H1 (cell line): ENCODE data around the gene STAMBP. TPM values are rescaled to one million over a fixed set of nuclear protein-coding genes. Genes with fewer than 3 reads are reported as not detected.

ENCODE experiments used
- CBX8 ChIP-seq: fragments of 300-800, 300-1000 bp; sonication (generic); IDR thresholded peaks from 2 replicates; pipeline ENCODE4 v1.7.1; 2016; ENCODE audit warnings: low read depth, low read length, borderline replicate concordance
- SIX5 ChIP-seq: IDR thresholded peaks from 2 replicates; pipeline ENCODE4 v1.6.1; 2011; ENCODE audit warnings: mild to moderate bottlenecking, low read depth, low read length
- TAF1 ChIP-seq: IDR thresholded peaks from 2 replicates; pipeline ENCODE4 v1.6.1; 2011; ENCODE audit warnings: mild to moderate bottlenecking, low read depth, low read length
- polyA plus RNA-seq, 7 experiments: library from polyadenylated mRNA; depleted of rRNA in 3 of 7; stranded (reverse) in 5 of 7; unstranded in 2 of 7; fragments of >200 nt in 5 of 7; fragments of 200-250 nt in 2 of 7; gene quantifications; 1 replicate in 5 of 7; 2 replicates in 1 of 7; 4 replicates in 1 of 7; pipeline versions ENCODE4 v1.2.1 to v1.2.3, GENCODE V29; 2011 to 2013; ENCODE audit warnings: missing spikeins in 2 of 7, mixed read lengths in 2 of 7
- total RNA-seq: library from RNA; stranded (reverse); fragmentation: NEBNext Ultra II Directional; extraction: Animal tissue kit (Norgen Biotek cat#: 25700); gene quantifications from 2 replicates; pipeline ENCODE4 v1.2.1, GENCODE V29; 2021
- TF ChIP-seq, protein P1 (sequence below): fragments of 300-600 bp; sonication (generic); IDR thresholded peaks from 2 replicates; pipeline ENCODE4 v1.7.1; 2012; ENCODE audit warnings: low read length, moderate library complexity, mild to moderate bottlenecking, inconsistent platforms; ENCODE audit not compliant: insufficient replicate concordance

STAMBP gene
- total and polyA plus RNA-seq, 2 of the 8 experiments (the other 6 are each of a cell fraction or from before 2014, with no cell fraction given): 35.8 to 49.7 TPM

GRCh38 chr2:73856214-73856613, 27.5 kb downstream of the STAMBP start (continued):
- TF ChIP-seq, protein P1, sequence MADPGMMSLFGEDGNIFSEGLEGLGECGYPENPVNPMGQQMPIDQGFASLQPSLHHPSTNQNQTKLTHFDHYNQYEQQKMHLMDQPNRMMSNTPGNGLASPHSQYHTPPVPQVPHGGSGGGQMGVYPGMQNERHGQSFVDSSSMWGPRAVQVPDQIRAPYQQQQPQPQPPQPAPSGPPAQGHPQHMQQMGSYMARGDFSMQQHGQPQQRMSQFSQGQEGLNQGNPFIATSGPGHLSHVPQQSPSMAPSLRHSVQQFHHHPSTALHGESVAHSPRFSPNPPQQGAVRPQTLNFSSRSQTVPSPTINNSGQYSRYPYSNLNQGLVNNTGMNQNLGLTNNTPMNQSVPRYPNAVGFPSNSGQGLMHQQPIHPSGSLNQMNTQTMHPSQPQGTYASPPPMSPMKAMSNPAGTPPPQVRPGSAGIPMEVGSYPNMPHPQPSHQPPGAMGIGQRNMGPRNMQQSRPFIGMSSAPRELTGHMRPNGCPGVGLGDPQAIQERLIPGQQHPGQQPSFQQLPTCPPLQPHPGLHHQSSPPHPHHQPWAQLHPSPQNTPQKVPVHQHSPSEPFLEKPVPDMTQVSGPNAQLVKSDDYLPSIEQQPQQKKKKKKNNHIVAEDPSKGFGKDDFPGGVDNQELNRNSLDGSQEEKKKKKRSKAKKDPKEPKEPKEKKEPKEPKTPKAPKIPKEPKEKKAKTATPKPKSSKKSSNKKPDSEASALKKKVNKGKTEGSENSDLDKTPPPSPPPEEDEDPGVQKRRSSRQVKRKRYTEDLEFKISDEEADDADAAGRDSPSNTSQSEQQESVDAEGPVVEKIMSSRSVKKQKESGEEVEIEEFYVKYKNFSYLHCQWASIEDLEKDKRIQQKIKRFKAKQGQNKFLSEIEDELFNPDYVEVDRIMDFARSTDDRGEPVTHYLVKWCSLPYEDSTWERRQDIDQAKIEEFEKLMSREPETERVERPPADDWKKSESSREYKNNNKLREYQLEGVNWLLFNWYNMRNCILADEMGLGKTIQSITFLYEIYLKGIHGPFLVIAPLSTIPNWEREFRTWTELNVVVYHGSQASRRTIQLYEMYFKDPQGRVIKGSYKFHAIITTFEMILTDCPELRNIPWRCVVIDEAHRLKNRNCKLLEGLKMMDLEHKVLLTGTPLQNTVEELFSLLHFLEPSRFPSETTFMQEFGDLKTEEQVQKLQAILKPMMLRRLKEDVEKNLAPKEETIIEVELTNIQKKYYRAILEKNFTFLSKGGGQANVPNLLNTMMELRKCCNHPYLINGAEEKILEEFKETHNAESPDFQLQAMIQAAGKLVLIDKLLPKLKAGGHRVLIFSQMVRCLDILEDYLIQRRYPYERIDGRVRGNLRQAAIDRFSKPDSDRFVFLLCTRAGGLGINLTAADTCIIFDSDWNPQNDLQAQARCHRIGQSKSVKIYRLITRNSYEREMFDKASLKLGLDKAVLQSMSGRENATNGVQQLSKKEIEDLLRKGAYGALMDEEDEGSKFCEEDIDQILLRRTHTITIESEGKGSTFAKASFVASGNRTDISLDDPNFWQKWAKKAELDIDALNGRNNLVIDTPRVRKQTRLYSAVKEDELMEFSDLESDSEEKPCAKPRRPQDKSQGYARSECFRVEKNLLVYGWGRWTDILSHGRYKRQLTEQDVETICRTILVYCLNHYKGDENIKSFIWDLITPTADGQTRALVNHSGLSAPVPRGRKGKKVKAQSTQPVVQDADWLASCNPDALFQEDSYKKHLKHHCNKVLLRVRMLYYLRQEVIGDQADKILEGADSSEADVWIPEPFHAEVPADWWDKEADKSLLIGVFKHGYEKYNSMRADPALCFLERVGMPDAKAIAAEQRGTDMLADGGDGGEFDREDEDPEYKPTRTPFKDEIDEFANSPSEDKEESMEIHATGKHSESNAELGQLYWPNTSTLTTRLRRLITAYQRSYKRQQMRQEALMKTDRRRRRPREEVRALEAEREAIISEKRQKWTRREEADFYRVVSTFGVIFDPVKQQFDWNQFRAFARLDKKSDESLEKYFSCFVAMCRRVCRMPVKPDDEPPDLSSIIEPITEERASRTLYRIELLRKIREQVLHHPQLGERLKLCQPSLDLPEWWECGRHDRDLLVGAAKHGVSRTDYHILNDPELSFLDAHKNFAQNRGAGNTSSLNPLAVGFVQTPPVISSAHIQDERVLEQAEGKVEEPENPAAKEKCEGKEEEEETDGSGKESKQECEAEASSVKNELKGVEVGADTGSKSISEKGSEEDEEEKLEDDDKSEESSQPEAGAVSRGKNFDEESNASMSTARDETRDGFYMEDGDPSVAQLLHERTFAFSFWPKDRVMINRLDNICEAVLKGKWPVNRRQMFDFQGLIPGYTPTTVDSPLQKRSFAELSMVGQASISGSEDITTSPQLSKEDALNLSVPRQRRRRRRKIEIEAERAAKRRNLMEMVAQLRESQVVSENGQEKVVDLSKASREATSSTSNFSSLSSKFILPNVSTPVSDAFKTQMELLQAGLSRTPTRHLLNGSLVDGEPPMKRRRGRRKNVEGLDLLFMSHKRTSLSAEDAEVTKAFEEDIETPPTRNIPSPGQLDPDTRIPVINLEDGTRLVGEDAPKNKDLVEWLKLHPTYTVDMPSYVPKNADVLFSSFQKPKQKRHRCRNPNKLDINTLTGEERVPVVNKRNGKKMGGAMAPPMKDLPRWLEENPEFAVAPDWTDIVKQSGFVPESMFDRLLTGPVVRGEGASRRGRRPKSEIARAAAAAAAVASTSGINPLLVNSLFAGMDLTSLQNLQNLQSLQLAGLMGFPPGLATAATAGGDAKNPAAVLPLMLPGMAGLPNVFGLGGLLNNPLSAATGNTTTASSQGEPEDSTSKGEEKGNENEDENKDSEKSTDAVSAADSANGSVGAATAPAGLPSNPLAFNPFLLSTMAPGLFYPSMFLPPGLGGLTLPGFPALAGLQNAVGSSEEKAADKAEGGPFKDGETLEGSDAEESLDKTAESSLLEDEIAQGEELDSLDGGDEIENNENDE: no peak
- no peak for TF ChIP-seq TAF1
- no peak for TF ChIP-seq SIX5
- TF ChIP-seq CBX8: no peak
